Tibial artery (tissue), 4 donors: ENCODE results near the gene WNT8A.
"Not testable (repeated sequence)": the region's sequence is repeated elsewhere in the genome, so short reads cannot be mapped to it uniquely, and the experiment has no call there.

Experiments
- DNase-seq, 2 donors: peaks; one replicate each; pipeline ENCODE4 v3.0.0-alpha.2; 2019
- H3K27ac ChIP-seq, 2 donors: fragments of 200-600 bp; sonication (generic) in 1 of 2; 1 replicate in 1 of 2; 2 replicates in 1 of 2; pipeline ENCODE4 v1.5.1; 2018 to 2019; ENCODE audit warnings: mild to moderate bottlenecking in 1 of 2
- H3K27me3 ChIP-seq, 2 donors: fragments of 200-600 bp; sonication (generic) in 1 of 2; one replicate each; pipeline versions ENCODE4 v1.5.1 to v1.6.0; 2016 to 2019
- H3K36me3 ChIP-seq, 3 donors: fragments of 200-600 bp; sonication (generic) in 2 of 3; one replicate each; pipeline ENCODE4 v1.5.1; 2016 to 2019; ENCODE audit warnings: mild to moderate bottlenecking in 2 of 3
- H3K4me1 ChIP-seq, 4 donors: fragments of 200-600 bp; sonication (generic) in 2 of 4; 1 replicate in 3 of 4; 2 replicates in 1 of 4; pipeline ENCODE4 v1.5.1; 2016 to 2019
- H3K4me3 ChIP-seq, 2 donors: fragments of 200-600 bp; sonication (generic) in 1 of 2; 1 replicate in 1 of 2; 2 replicates in 1 of 2; pipeline ENCODE4 v1.5.1; 2018 to 2019; ENCODE audit warnings: mild to moderate bottlenecking in 2 of 2
- H3K9me3 ChIP-seq, 3 donors: fragments of 200-600 bp; sonication (generic) in 1 of 3; one replicate each; pipeline ENCODE4 v1.5.1; 2016 to 2019
- CTCF ChIP-seq, 2 experiments: fragments of 200-600 bp in 1 of 2; fragments of 450-650 bp in 1 of 2; IDR thresholded peaks; one replicate each; pipeline ENCODE4 v1.5.1; 2017 to 2019; ENCODE audit warnings: antibody characterized with exemption in 2 of 2, mild to moderate bottlenecking in 1 of 2, moderate library complexity in 1 of 2
- intact Hi-C: fragments of 100-400 bp; cut with DNase I; formaldehyde crosslinking; loops from one replicate; pipeline ENCODE4 v1.15.0; 2023; ENCODE audit warnings: low total_unique reads

The WNT8A gene

DNA sequence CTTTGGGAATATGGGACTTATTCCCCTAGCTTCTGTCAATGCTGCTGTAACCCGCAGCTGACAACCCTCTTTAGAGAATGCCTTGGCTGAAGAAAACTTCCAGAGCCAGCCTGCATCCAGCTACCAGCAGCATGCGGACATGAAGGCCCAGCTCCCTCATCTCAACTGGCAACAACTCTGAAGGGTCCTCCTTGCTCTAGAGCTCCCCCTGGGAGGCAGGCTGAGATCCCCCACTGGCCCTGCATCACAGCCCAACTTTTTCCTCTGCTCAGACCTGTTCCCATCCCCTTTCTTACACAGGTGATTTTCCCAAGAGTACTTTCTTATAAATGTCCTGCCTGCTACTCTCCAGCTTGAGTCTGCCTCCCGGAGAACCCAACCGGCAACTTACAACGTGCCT, 18.7 kb upstream of the WNT8A start:
- H3K36me3 ChIP-seq: no peaks in the 10 kb centered on the region
- H3K27me3 ChIP-seq: no peaks in the 10 kb centered on the region
- TF ChIP-seq CTCF (IDR thresholded peaks at IDR 0.05): no peak
- intact Hi-C loops: loop anchor here (5.0 kb wide), 1 partner anchor 33 kb away; the partner anchor contains the start of gene FAM13B
- no peaks in the 10 kb centered on the region for H3K4me1 ChIP-seq
- H3K4me3 ChIP-seq: no peak overlapping the region
- H3K27ac ChIP-seq: no peak overlapping the region
- H3K9me3 ChIP-seq: no peaks in the 10 kb centered on the region
- no peak for DNase-seq

DNA sequence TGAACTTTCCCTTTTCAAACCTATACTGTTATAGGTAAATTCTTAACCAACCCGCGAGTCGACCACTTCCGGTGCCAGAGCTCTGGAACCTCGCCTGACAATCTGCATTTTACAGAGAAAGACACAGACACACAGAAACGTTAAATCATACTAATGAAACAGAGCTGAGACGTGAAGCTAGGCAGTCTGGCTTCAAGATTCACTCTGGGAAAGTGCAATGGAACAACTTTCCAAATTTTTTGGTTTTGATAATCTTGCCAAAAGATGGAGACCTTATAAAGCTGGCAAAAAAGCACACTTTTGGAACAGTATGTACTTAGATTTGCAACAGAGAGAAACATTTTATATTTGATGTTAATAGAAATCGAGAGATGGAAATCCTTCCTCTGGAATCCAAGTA, 15.9 kb upstream of the WNT8A start:
- Histone ChIP-seq H3K4me3 (no peak overlapping the region), H3K9me3 (no peaks in the 10 kb centered on the region), H3K27me3 (peaks cover 0 to 5% of the 10 kb centered on the region in 2 donors), H3K4me1 (no peaks in the 10 kb centered on the region), H3K27ac (no peak overlapping the region), H3K36me3 (no peaks in the 10 kb centered on the region)
- intact Hi-C loops: loop anchor here (5.0 kb wide), 1 partner anchor 36 kb away; the partner anchor contains the start of gene FAM13B
- TF ChIP-seq CTCF (IDR thresholded peaks at IDR 0.05): no peak
- DNase-seq: no peak

DNA sequence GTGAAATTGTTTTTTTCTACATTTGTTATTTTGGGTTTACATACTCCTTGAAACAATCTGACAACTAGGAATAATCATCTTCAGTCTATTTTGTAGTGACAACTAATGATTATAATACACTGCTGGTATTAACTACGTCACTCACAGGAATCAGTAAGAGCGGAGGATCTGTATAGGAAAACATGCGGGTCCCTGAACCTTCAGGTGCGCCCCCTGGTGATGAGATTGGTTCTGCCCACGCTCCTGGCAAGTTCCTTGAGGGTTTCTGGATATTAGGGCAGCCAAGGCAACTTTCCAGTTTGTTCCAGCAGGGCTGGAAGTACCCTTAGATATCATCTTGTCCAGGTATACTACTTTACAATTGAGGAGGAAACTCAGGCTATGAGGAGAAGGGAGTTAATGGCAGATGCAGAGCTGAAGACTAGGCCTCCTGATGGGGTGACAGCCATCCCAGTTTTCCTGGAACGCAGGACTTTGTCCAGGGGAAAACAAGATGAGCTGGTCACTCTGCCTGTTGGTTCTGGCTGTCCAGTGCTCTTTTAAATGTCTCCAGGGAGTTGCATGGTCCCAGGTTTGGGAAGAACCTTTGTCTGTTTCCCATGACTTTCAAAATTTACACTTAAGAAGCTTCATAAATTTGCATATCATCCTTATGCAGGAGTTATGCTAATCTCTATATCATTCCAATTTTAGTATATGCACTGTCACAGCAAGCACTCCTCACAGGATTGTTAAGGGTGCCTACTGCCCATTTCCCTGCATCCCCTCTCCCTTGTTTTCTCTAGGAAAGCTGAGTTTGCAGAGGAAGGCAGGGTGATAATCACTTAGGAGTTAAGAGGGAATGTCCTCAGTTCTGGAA, 14.9 kb upstream of the WNT8A start:
- Histone ChIP-seq H3K9me3 (no peaks in the 10 kb centered on the region), H3K36me3 (no peaks in the 10 kb centered on the region), H3K4me3 (no peak overlapping the region), H3K27me3 (peaks cover 0 to 5% of the 10 kb centered on the region in 2 donors), H3K4me1 (no peaks in the 10 kb centered on the region), H3K27ac (no peak overlapping the region)
- DNase-seq: peak; percentile 72 to 80
- TF ChIP-seq CTCF (IDR thresholded peaks at IDR 0.05): peak; percentile 60 to 75
- intact Hi-C loops: loop anchor here (5.0 kb wide), 1 partner anchor 37 kb away; the partner anchor contains the start of gene FAM13B

DNA sequence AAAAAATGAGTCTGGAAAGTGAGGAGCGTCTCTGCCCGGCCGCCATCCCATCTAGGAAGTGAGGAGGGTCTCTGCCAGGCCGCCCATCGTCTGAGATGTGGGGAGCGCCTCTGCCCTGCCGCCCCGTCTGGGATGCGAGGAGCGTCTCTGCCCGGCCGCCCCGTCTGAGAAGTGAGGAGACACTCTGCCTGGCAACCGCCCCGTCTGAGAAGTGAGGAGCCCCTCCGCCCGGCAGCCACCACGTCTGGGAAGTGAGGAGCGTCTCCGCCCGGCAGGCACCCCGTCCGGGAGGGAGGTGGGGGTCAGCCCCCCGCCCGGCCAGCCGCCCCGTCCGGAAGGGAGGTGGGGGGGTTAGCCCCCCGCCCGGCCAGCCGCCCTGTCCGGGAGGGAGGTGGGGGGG, 13.8 kb upstream of the WNT8A start:
- intact Hi-C loops, H3K9me3 ChIP-seq, DNase-seq, H3K4me1 ChIP-seq, H3K4me3 ChIP-seq, H3K27ac ChIP-seq, H3K36me3 ChIP-seq, H3K27me3 ChIP-seq: not testable (repeated sequence)

DNA sequence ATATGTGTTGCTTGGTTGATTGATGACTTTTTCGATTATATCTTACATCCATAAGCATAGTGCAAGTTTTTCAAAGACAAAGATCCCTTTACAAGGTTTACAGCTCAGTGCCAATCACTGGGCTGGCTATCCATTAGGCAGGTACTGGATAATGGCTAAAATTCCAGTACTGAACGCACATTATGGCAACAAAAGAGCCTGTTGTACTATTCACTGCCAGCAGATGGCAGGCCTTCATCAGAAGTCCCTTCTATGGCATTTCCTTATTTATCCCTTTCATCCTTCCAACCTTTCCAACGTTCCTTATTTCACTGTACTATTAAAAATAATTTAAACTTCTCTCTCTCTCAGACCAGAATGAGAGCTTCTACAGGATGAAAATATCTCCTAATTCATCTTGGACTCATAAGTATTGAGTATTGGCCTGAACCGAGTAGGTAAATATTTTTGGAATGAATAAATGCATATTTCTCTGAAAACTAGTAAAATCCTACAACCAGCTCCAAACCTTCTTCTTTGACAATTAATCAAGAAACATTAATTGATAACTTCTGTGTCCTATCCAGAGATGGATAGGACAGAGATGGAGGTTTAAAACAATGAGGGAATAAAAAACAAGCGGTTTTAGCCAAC, 6.7 kb upstream of the WNT8A start:
- Histone ChIP-seq H3K27ac (no peak overlapping the region), H3K36me3 (no peaks in the 10 kb centered on the region), H3K4me1 (no peaks in the 10 kb centered on the region), H3K4me3 (no peak overlapping the region), H3K27me3 (no peaks in the 10 kb centered on the region), H3K9me3 (no peaks in the 10 kb centered on the region)
- DNase-seq: peak; percentile 67 to 68
- intact Hi-C loops: loop anchor here (5.0 kb wide), 1 partner anchor 55 kb away; no protein-coding TSS in a partner anchor
- peak; percentile 79 to 80 for TF ChIP-seq CTCF (IDR thresholded peaks at IDR 0.05)
